ENCODE data around the gene UBB. TPM values are rescaled to one million over a fixed set of nuclear protein-coding genes. Genes with fewer than 3 reads are reported as not detected.

UBB gene
- total and polyA plus RNA-seq, 2 of the 4 experiments (the other 2 are of a cell fraction) = 2,561 to 4,283 TPM

GRCh38 chr17:16425202-16425601 is 44.3 kb downstream of the UBB start:
- Histone ChIP-seq H3K9me3 (ENCODE audit: control insufficient read depth, insufficient read depth, low read length) (no peaks in the 10 kb centered on the region), H2AK5ac (ENCODE audit: low read depth, low read length) (no peak overlapping the region), H4K20me1 (ENCODE audit: insufficient read depth, low read length) (no peaks in the 10 kb centered on the region; the same call in none of the 2 replicates), H3K56ac (ENCODE audit: extremely low read depth, insufficient read depth, low read length) (no peak overlapping the region), H4K91ac (ENCODE audit: insufficient read depth, low read depth, low read length) (no peak overlapping the region), H3K9ac (ENCODE audit: low read depth, low read length) (no peak overlapping the region), H3K4me3 (ENCODE audit: insufficient read depth, low read depth, low read length) (no peak overlapping the region), H2AK9ac (replicated peaks; ENCODE audit: low read depth, low read length, poor library complexity) (no peak overlapping the region), H2BK120ac (ENCODE audit: low read depth, low read length) (no peak overlapping the region), H3K14ac (replicated peaks; ENCODE audit: low read depth, low read length) (no peak overlapping the region), H2BK5ac (ENCODE audit: low read depth, low read length, poor library complexity, severe bottlenecking) (no peak overlapping the region), H3K4me1 (ENCODE audit: control insufficient read depth, insufficient read depth, low read length) (peaks cover 7% of the 10 kb centered on the region), H3K23ac (ENCODE audit: low read depth, low read length) (no peak overlapping the region), H3K79me1 (ENCODE audit: low read depth in 1 of 2, low read length in 2 of 2) (peaks cover 0 to 47% of the 10 kb centered on the region in 2 experiments; a peak in 2 of 4 replicates), H3K9me1 (ENCODE audit: insufficient read depth, low read length) (peaks cover 13% of the 10 kb centered on the region; the same call in 1 of the 2 replicates), H3K4ac (ENCODE audit: low read depth, low read length) (no peak overlapping the region), H4K5ac (ENCODE audit: low read depth, low read length) (no peak overlapping the region), H3K27ac (ENCODE audit: insufficient read depth, low read length) (no peak overlapping the region), H2BK15ac (ENCODE audit: low read depth, low read length) (no peak overlapping the region), H2AFZ (replicated peaks; ENCODE audit: low read length, poor library complexity) (no peak overlapping the region), H3K18ac (ENCODE audit: low read depth, low read length) (no peak overlapping the region), H3K4me2 (ENCODE audit: low read depth, low read length) (no peak overlapping the region), H3K36me3 (ENCODE audit: control insufficient read depth, insufficient read depth, low read length) (peaks cover 14% of the 10 kb centered on the region; the same call in 1 of the 2 replicates), H3K27me3 (ENCODE audit: control insufficient read depth, insufficient read depth, low read length) (no peaks in the 10 kb centered on the region), H2BK20ac (ENCODE audit: low read depth, low read length) (no peak overlapping the region), H4K8ac (ENCODE audit: low read depth in 2 of 2, low read length in 2 of 2) (no peak overlapping the region)
- in situ Hi-C loops (cut with MboI; ENCODE audit: low sequenced_read_pairs) = no loop called here
- ChIA-PET CTCF (no interaction called here), POLR2A (ENCODE audit: unreplicated experiment) (no interaction called here)
- no TSS peak for BruUV-seq (replicated peaks)
- ATAC-seq (ENCODE audit: low read depth) = no peak
- no CpG with 5 or more reads among the region's 6 CpGs for WGBS, 2 experiments (ENCODE audit: extremely low coverage in 2 of 2, insufficient read length in 1 of 2)
- intact Hi-C loops (cut with micrococcal nuclease) = no loop called here
- no peak for DNase-seq
- dilution Hi-C loops (cut with HindIII; ENCODE audit: low sequenced_read_pairs, unreplicated experiment) = no loop called here
- TF ChIP-seq SMC3 (IDR thresholded peaks at IDR 0.05; ENCODE audit: low read depth, low read length) = no peak
- TF ChIP-seq BHLHE40 (IDR thresholded peaks at IDR 0.05; ENCODE audit: low read depth, low read length) = no peak
- TF ChIP-seq CHD1 (IDR thresholded peaks at IDR 0.05; ENCODE audit: low read depth, low read length) = no peak
- TF ChIP-seq MXI1 (IDR thresholded peaks at IDR 0.05; ENCODE audit: borderline replicate concordance, low read depth, low read length) = no peak
- no peak for TF ChIP-seq MAZ (IDR thresholded peaks at IDR 0.05; ENCODE audit: borderline replicate concordance, low read depth, low read length)
- no peak for TF ChIP-seq USF2 (IDR thresholded peaks at IDR 0.05; ENCODE audit: low read depth, low read length)
- no peak for TF ChIP-seq ELK1 (IDR thresholded peaks at IDR 0.05; ENCODE audit: borderline replicate concordance, low read depth, low read length)
